GM12878 (cell line): ENCODE data around the gene MRPL53. TPM values are rescaled to one million over a fixed set of nuclear protein-coding genes. Genes with fewer than 3 reads are reported as not detected.

ENCODE experiments used
- BACH1 ChIP-seq: fragments of 450-650 bp; IDR thresholded peaks from 2 replicates; pipeline ENCODE4 v1.6.1; 2017; ENCODE audit warnings: mild to moderate bottlenecking, borderline replicate concordance
- ETV6 ChIP-seq, 2 experiments: fragments of 450-650 bp in 1 of 2; IDR thresholded peaks in 1 of 2; conservative IDR thresholded peaks in 1 of 2; 2 replicates each; pipeline ENCODE4 v1.6.1; 2014; ENCODE audit warnings: antibody characterized with exemption in 1 of 2, borderline replicate concordance in 1 of 2, low read depth in 1 of 2, mild to moderate bottlenecking in 1 of 2, moderate library complexity in 1 of 2
- GATAD2B ChIP-seq: fragments of 450-650 bp; conservative IDR thresholded peaks from 2 replicates; pipeline ENCODE4 v1.6.1; 2017; ENCODE audit warnings: low read depth, mild to moderate bottlenecking, moderate library complexity
- HCFC1 ChIP-seq: fragments of 150-350 bp; IDR thresholded peaks from 2 replicates; pipeline ENCODE4 v1.6.1; 2014; ENCODE audit warnings: low read length
- HDAC2 ChIP-seq: fragments of 200-600 bp; sonication (generic); IDR thresholded peaks from 2 replicates; pipeline ENCODE4 v1.6.1; 2017
- JUNB ChIP-seq: IDR thresholded peaks from 2 replicates; pipeline ENCODE4 v1.6.1; 2016; ENCODE audit warnings: antibody characterized with exemption, mild to moderate bottlenecking
- NR2C1 ChIP-seq: fragments of 450-650 bp; IDR thresholded peaks from 2 replicates; pipeline ENCODE4 v1.6.1; 2017; ENCODE audit warnings: antibody characterized with exemption, mild to moderate bottlenecking, moderate library complexity
- POLR2AphosphoS5 ChIP-seq: IDR thresholded peaks from 2 replicates; pipeline ENCODE4 v1.6.1; 2011; ENCODE audit warnings: mild to moderate bottlenecking, low read length, inconsistent platforms
- RELB ChIP-seq: fragments of 450-650 bp; IDR thresholded peaks from 2 replicates; pipeline ENCODE4 v1.6.1; 2017; ENCODE audit warnings: low read depth, mild to moderate bottlenecking, moderate library complexity
- SIN3A ChIP-seq: IDR thresholded peaks from 2 replicates; pipeline ENCODE4 v1.6.1; 2012; ENCODE audit warnings: low read depth, low read length, improper control_type of control experiment
- SMAD5 ChIP-seq: IDR thresholded peaks from 2 replicates; pipeline ENCODE4 v1.6.1; 2016; ENCODE audit warnings: antibody characterized with exemption, low read depth
- YY1 ChIP-seq: IDR thresholded peaks from 2 replicates; pipeline ENCODE4 v1.6.1; 2011; ENCODE audit warnings: low read depth, mild to moderate bottlenecking, low read length
- ZNF384 ChIP-seq: IDR thresholded peaks from 2 replicates; pipeline ENCODE4 v1.6.1; 2012; ENCODE audit warnings: low read depth, mild to moderate bottlenecking, low read length, improper control_type of control experiment, borderline replicate concordance
- polyA plus RNA-seq, 11 experiments: library from polyadenylated mRNA; depleted of rRNA in 4 of 11; unstranded in 6 of 11; stranded (reverse) in 5 of 11; fragments of >200 nt; fragmentation: Nextera tagmentation in 4 of 11; fragmentation: Illumina TruSeq in 1 of 11; extraction: Ambion mirVana in 4 of 11; extraction: Trizol in 1 of 11; gene quantifications; 1 replicate in 1 of 11; 2 replicates in 10 of 11; pipeline versions ENCODE4 v1.2.1 to v1.2.3, GENCODE V29; 2011 to 2016; ENCODE audit warnings: inconsistent platforms in 2 of 11, missing spikeins in 2 of 11, low read depth in 1 of 11
- total RNA-seq, 4 experiments: library from RNA; depleted of rRNA in 3 of 4; stranded (reverse); fragments of >200 nt in 3 of 4; fragmentation: Illumina TruSeq in 1 of 4; extraction: Trizol in 1 of 4; gene quantifications; 2 replicates each; pipeline versions ENCODE4 v1.2.1 to v1.2.3, GENCODE V29; 2013 to 2021
- TF ChIP-seq, protein P1 (sequence below): fragments of 450-650 bp; IDR thresholded peaks from 2 replicates; pipeline ENCODE4 v1.6.1; 2017; ENCODE audit warnings: mild to moderate bottlenecking, moderate library complexity
- TF ChIP-seq, protein P2 (sequence below): fragments of 450-650 bp; IDR thresholded peaks from 2 replicates; pipeline ENCODE4 v1.6.1; 2017; ENCODE audit warnings: antibody characterized with exemption, mild to moderate bottlenecking, moderate library complexity
- TF ChIP-seq, protein P3 (sequence below): fragments of 450-650 bp; formaldehyde crosslinking; IDR thresholded peaks from 2 replicates; pipeline ENCODE4 v1.5.0; 2022; ENCODE audit warnings: mild to moderate bottlenecking, missing genetic modification characterization

Gene MRPL53
- total and polyA plus RNA-seq, 10 of the 15 experiments (the other 5 are each of a cell fraction or from before 2014, with no cell fraction given): 15.1 to 167 (median 80.9) TPM

- TF ChIP-seq, protein P1, sequence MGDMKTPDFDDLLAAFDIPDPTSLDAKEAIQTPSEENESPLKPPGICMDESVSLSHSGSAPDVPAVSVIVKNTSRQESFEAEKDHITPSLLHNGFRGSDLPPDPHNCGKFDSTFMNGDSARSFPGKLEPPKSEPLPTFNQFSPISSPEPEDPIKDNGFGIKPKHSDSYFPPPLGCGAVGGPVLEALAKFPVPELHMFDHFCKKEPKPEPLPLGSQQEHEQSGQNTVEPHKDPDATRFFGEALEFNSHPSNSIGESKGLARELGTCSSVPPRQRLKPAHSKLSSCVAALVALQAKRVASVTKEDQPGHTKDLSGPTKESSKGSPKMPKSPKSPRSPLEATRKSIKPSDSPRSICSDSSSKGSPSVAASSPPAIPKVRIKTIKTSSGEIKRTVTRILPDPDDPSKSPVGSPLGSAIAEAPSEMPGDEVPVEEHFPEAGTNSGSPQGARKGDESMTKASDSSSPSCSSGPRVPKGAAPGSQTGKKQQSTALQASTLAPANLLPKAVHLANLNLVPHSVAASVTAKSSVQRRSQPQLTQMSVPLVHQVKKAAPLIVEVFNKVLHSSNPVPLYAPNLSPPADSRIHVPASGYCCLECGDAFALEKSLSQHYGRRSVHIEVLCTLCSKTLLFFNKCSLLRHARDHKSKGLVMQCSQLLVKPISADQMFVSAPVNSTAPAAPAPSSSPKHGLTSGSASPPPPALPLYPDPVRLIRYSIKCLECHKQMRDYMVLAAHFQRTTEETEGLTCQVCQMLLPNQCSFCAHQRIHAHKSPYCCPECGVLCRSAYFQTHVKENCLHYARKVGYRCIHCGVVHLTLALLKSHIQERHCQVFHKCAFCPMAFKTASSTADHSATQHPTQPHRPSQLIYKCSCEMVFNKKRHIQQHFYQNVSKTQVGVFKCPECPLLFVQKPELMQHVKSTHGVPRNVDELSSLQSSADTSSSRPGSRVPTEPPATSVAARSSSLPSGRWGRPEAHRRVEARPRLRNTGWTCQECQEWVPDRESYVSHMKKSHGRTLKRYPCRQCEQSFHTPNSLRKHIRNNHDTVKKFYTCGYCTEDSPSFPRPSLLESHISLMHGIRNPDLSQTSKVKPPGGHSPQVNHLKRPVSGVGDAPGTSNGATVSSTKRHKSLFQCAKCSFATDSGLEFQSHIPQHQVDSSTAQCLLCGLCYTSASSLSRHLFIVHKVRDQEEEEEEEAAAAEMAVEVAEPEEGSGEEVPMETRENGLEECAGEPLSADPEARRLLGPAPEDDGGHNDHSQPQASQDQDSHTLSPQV: no peak
- TF ChIP-seq YY1 (peak; percentile 99), ZNF384 (no peak), JUNB (peak; percentile 39), HCFC1 (peak; percentile 98), ETV6 (conservative IDR thresholded peaks at IDR 0.05 in 1 of 2, IDR thresholded peaks at IDR 0.05 in 1 of 2; ENCODE audit: borderline replicate concordance in 1 of 2, low read depth in 1 of 2) (no peak; a peak in 1 of 4 replicates), HDAC2 (no peak), POLR2AphosphoS5 (peak; percentile 72), GATAD2B (peak; percentile 72), RELB (peak; percentile 94), NR2C1 (peak; percentile 98), SIN3A (peak; percentile 91), BACH1 (peak; percentile 90), SMAD5 (no peak)
- TF ChIP-seq, protein P2, sequence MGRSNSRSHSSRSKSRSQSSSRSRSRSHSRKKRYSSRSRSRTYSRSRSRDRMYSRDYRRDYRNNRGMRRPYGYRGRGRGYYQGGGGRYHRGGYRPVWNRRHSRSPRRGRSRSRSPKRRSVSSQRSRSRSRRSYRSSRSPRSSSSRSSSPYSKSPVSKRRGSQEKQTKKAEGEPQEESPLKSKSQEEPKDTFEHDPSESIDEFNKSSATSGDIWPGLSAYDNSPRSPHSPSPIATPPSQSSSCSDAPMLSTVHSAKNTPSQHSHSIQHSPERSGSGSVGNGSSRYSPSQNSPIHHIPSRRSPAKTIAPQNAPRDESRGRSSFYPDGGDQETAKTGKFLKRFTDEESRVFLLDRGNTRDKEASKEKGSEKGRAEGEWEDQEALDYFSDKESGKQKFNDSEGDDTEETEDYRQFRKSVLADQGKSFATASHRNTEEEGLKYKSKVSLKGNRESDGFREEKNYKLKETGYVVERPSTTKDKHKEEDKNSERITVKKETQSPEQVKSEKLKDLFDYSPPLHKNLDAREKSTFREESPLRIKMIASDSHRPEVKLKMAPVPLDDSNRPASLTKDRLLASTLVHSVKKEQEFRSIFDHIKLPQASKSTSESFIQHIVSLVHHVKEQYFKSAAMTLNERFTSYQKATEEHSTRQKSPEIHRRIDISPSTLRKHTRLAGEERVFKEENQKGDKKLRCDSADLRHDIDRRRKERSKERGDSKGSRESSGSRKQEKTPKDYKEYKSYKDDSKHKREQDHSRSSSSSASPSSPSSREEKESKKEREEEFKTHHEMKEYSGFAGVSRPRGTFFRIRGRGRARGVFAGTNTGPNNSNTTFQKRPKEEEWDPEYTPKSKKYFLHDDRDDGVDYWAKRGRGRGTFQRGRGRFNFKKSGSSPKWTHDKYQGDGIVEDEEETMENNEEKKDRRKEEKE: no peak
- TF ChIP-seq, protein P3, sequence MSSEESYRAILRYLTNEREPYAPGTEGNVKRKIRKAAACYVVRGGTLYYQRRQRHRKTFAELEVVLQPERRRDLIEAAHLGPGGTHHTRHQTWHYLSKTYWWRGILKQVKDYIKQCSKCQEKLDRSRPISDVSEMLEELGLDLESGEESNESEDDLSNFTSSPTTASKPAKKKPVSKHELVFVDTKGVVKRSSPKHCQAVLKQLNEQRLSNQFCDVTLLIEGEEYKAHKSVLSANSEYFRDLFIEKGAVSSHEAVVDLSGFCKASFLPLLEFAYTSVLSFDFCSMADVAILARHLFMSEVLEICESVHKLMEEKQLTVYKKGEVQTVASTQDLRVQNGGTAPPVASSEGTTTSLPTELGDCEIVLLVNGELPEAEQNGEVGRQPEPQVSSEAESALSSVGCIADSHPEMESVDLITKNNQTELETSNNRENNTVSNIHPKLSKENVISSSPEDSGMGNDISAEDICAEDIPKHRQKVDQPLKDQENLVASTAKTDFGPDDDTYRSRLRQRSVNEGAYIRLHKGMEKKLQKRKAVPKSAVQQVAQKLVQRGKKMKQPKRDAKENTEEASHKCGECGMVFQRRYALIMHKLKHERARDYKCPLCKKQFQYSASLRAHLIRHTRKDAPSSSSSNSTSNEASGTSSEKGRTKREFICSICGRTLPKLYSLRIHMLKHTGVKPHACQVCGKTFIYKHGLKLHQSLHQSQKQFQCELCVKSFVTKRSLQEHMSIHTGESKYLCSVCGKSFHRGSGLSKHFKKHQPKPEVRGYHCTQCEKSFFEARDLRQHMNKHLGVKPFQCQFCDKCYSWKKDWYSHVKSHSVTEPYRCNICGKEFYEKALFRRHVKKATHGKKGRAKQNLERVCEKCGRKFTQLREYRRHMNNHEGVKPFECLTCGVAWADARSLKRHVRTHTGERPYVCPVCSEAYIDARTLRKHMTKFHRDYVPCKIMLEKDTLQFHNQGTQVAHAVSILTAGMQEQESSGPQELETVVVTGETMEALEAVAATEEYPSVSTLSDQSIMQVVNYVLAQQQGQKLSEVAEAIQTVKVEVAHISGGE (CRISPR knock-in tag): peak; percentile 94
Measured at GRCh38 chr2:74454654-74455511, 17.6 kb downstream of the MRPL53 start, which contains the start of gene INO80B (continued).
